PFSK-1 (cell line): ENCODE results near the gene NOD2.

ENCODE experiments used
- FOXP2 ChIP-seq: optimal IDR thresholded peaks from 2 replicates; pipeline ENCODE3; 2011; ENCODE audit warnings: borderline replicate concordance, control low read depth, inconsistent platforms; ENCODE audit not compliant: insufficient read depth; ENCODE audit errors: extremely low read length, extremely low read depth
- POLR2AphosphoS5 ChIP-seq: IDR thresholded peaks from 2 replicates; pipeline ENCODE4 v1.6.1; 2012; ENCODE audit warnings: low read depth, mild to moderate bottlenecking, control low read depth, low read length, moderate library complexity
- REST ChIP-seq, 2 experiments: IDR thresholded peaks; 2 replicates each; pipeline versions ENCODE4 v1.6.1 to v1.8.0; 2011 to 2012; ENCODE audit warnings: low read depth in 2 of 2, low read length in 2 of 2, control low read depth in 1 of 2, inconsistent platforms in 1 of 2, mild to moderate bottlenecking in 1 of 2, moderate library complexity in 1 of 2; ENCODE audit not compliant: insufficient read depth in 1 of 2
- SIN3A ChIP-seq: IDR thresholded peaks from 2 replicates; pipeline ENCODE4 v1.6.1; 2012; ENCODE audit warnings: mild to moderate bottlenecking, low read length, moderate library complexity, borderline replicate concordance; ENCODE audit not compliant: insufficient read depth
- TAF1 ChIP-seq: IDR thresholded peaks from 2 replicates; pipeline ENCODE4 v1.6.1; 2012; ENCODE audit warnings: low read length, control low read depth, borderline replicate concordance; ENCODE audit not compliant: insufficient read depth

DNA sequence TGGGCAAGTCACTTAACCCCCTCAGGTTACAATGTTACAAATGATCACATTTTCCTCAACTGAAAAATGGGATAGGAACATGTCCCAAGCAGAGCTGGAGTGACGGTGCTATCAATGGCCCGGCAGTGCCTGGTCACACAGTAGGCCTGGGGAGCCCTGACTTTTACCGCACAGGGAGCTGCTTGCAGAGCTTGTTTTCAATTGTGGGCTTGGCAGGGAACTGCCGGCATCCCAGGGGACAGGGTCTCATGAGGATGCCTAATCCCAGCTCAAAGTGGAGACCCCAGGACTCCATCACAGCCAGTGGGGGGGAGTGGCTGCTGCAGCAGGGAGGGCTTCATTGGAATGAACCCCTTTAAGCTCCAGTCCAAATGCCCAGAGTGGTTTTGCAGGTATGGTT lies 23.7 kb upstream of the NOD2 start:
- no peak for TF ChIP-seq POLR2AphosphoS5
- no peak for TF ChIP-seq TAF1
- no peak for TF ChIP-seq REST (IDR thresholded peaks at IDR 0.05; ENCODE audit: insufficient read depth in 1 of 2, low read depth in 2 of 2, low read length in 2 of 2)
- TF ChIP-seq SIN3A: no peak
- TF ChIP-seq FOXP2: no peak
